GM04503 (cell line): ENCODE results near the gene OR10V1.
A peak's percentile ranks its signal among the peaks of the same experiment; 100 is the strongest.
"Not testable (repeated sequence)": the region's sequence is repeated elsewhere in the genome, so short reads cannot be mapped to it uniquely, and the experiment has no call there.

Experiments
- DNase-seq: peaks from one replicate; pipeline ENCODE4 v3.0.0-alpha.2; 2012; ENCODE audit warnings: low read depth

The OR10V1 gene

GRCh38 chr11:59708537-59708936 lies 5.1 kb downstream of the OR10V1 start:
- peak; percentile 5 for DNase-seq

GRCh38 chr11:59707371-59707770 lies 6.3 kb downstream of the OR10V1 start:
- no peak for DNase-seq

GRCh38 chr11:59706518-59707285 lies 6.9 kb downstream of the OR10V1 start:
- peak; percentile 38 for DNase-seq

GRCh38 chr11:59705294-59705693 lies 8.4 kb downstream of the OR10V1 start:
- no peak for DNase-seq

- not testable (repeated sequence) for DNase-seq
Observed at GRCh38 chr11:59703515-59703914, 10.1 kb downstream of the OR10V1 start.

- not testable (repeated sequence) for DNase-seq
Observed at GRCh38 chr11:59700157-59700556, 13.5 kb downstream of the OR10V1 start.

GRCh38 chr11:59698506-59698905 lies 15.1 kb downstream of the OR10V1 start:
- DNase-seq, result no peak

GRCh38 chr11:59692915-59693314 lies 20.7 kb downstream of the OR10V1 start:
- no peak for DNase-seq

GRCh38 chr11:59691156-59691555 lies 22.5 kb downstream of the OR10V1 start:
- no peak for DNase-seq

- no peak for DNase-seq
Observed at GRCh38 chr11:59689015-59689414, 24.6 kb downstream of the OR10V1 start.

- DNase-seq, result not testable (repeated sequence)
Observed at GRCh38 chr11:59681260-59681725, 32.4 kb downstream of the OR10V1 start.

GRCh38 chr11:59680287-59681154 lies 33.1 kb downstream of the OR10V1 start:
- no peak for DNase-seq

GRCh38 chr11:59679347-59679746 lies 34.3 kb downstream of the OR10V1 start:
- DNase-seq, result no peak

- DNase-seq, result no peak
Observed at GRCh38 chr11:59678813-59679165, 34.9 kb downstream of the OR10V1 start.

- no peak for DNase-seq
Observed at GRCh38 chr11:59678118-59678812, 35.4 kb downstream of the OR10V1 start.

- no peak for DNase-seq
Observed at GRCh38 chr11:59676205-59676604, 37.4 kb downstream of the OR10V1 start.

GRCh38 chr11:59674291-59674690 lies 39.4 kb downstream of the OR10V1 start:
- no peak for DNase-seq

- DNase-seq, result no peak
Observed at GRCh38 chr11:59673291-59673690, 40.4 kb downstream of the OR10V1 start.

GRCh38 chr11:59671471-59671870 lies 42.2 kb downstream of the OR10V1 start:
- DNase-seq, result no peak

- no peak for DNase-seq
Observed at GRCh38 chr11:59669611-59670009, 44.0 kb downstream of the OR10V1 start.

GRCh38 chr11:59668950-59669610 lies 44.6 kb downstream of the OR10V1 start, which contains the start of gene PATL1:
TSS of gene PATL1 (minus strand) at chr11:59669037. CDS start at chr11:59668895, 142 bp downstream.
- peak; percentile 84 for DNase-seq
